Fibroblast of mammary gland (primary cell): ENCODE data around the gene PTER.

Experiments
- DNase-seq: peaks from one replicate; pipeline ENCODE4 v3.0.0-alpha.2; 2010; ENCODE audit warnings: low read depth
- H3K4me3 ChIP-seq: 2 replicates; pipeline ENCODE4 v1.5.1; 2011; ENCODE audit warnings: low read depth, mild to moderate bottlenecking, low read length, moderate library complexity; ENCODE audit not compliant: control insufficient read depth
- CTCF ChIP-seq: conservative IDR thresholded peaks from 2 replicates; pipeline ENCODE4 v1.5.1; 2011; ENCODE audit warnings: low read depth, low read length, inconsistent platforms; ENCODE audit not compliant: control insufficient read depth, insufficient read depth

PTER gene

GRCh38 chr10:16544591-16544990 is 107.8 kb downstream of the PTER start:
- TF ChIP-seq CTCF = no peak
- H3K4me3 ChIP-seq = no peak overlapping the region
- DNase-seq = no peak

DNA sequence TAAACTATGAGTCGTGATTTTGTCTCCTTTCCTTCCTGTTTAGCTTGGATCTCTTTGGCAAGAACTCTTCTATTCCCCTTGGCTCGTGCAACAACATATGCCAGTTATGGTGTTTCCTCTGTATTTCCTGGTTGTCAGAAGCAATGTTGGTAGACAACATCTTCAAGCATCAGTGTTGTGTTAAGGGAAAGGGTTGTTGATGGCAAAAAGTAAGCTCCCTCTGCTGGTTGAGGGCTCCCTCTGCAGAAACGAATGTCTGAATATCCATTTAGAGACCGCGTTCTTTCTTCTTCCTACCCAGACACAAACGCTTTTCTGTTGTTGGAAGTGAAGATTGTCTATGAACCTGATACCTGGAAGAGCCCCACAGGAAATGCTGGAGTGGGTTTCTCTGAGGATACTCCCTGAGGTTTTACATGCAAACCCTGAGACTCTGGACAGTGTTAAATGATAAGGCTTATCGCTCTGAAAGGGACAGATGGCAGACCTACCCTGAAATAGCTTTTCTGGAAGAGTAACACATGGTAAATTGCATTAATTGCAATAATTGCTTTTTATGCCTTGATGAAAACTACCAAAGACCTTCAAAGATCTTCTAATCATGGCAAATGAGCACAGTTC is 108.4 kb downstream of the PTER start:
- H3K4me3 ChIP-seq = no peak overlapping the region
- TF ChIP-seq CTCF = peak; percentile 79
- peak; percentile 52 for DNase-seq

DNA sequence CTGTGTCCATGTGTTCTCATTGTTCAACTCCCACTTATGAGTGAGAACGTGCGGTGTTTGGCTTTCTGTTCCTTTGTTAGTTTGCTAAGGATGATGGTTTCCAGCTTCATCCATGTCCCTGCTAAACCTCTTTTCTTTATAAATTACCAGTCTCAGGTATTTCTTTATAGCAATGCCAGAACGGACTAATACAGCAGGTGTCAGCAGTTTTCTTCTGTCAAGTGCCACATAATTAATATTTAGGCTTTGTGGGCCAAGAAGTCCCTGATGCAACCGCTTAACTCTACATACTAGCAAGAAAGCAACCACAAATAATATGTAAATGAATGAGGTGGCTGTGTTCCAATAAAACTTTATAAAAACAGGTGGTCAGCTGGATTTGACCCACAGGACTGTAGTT is 111.2 kb downstream of the PTER start:
- no peak for DNase-seq
- H3K4me3 ChIP-seq = no peak overlapping the region
- no peak for TF ChIP-seq CTCF

DNA sequence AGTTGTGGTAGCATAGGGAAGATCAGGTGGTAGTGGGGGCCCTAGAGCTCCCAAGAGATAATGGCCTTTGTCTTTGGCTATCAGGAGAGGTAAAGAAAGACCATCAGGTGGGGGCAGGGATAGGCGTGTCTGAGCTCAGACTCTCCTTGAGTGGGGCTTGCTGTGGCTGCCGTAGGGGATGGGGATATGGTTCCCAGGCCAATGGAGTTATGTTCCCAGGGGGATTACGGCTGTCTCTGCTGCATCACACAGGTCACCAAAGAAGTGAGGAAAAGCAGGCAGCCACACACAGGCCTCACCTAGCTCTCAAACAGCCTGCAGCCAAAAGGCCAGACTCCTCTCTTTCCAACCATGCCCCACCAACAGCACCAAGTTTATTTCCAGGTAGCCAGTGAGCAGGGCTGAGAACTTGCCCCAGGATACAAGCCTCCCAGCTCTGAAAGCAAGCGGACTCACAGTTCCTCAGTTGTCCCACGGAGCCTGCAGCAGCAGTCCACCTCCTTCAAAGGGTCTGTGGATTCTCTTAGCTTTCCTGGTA is 122.5 kb downstream of the PTER start:
- DNase-seq = no peak

DNA sequence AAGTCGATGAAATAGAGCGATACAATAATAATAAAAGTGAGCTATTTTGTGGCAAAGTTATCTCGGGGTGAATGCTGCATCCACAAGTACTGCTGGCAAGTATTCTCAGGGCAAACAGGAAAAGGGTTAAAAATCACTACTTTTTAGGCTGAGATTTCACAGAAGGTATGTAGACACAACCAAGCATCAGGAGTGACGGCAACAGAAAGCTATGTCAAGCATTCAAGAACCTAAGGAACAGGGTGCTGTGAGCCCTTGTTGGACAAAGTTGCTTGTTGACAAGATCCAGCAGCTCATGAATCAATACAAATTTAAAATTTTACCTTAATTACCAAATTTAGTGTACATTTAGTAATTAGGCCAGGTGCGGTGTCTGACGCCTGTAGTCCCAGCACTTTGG is 126.1 kb downstream of the PTER start:
- DNase-seq = no peak
- TF ChIP-seq CTCF = no peak
- no peak overlapping the region for H3K4me3 ChIP-seq

More for the DNA sequence above, 122.5 kb downstream of the PTER start:
- H3K4me3 ChIP-seq = no peak overlapping the region
- no peak for TF ChIP-seq CTCF
